NCI-H748 (cell line): ENCODE measurements around the gene IL13RA1.
"Not testable (repeated sequence)": the region's sequence is repeated elsewhere in the genome, so short reads cannot be mapped to it uniquely, and the experiment has no call there.

Experiments used
- DNase-seq: peaks from one replicate; lab custom pipeline; 2025; ENCODE audit not compliant: unreplicated experiment; lab: John Stamatoyannopoulos, UW

The IL13RA1 gene

GRCh38 chrX:118726887-118727685, at the start of gene IL13RA1:
Gene IL13RA1 (plus strand): TSS chrX:118727606. CDS start chrX:118727639, 33 bp downstream.
- DNase-seq, result peak; percentile 97

- DNase-seq, result no peak
Measured at GRCh38 chrX:118679290-118679689, 48.1 kb upstream of the IL13RA1 start.

- DNase-seq, result peak; percentile 90
Measured at GRCh38 chrX:118682258-118683014, 45.0 kb upstream of the IL13RA1 start.

GRCh38 chrX:118685393-118685792, 42.0 kb upstream of the IL13RA1 start:
- DNase-seq, result no peak

- DNase-seq, result no peak
Measured at GRCh38 chrX:118688935-118689334, 38.5 kb upstream of the IL13RA1 start.

- DNase-seq, result no peak
Measured at GRCh38 chrX:118693843-118694242, 33.6 kb upstream of the IL13RA1 start.

DNA sequence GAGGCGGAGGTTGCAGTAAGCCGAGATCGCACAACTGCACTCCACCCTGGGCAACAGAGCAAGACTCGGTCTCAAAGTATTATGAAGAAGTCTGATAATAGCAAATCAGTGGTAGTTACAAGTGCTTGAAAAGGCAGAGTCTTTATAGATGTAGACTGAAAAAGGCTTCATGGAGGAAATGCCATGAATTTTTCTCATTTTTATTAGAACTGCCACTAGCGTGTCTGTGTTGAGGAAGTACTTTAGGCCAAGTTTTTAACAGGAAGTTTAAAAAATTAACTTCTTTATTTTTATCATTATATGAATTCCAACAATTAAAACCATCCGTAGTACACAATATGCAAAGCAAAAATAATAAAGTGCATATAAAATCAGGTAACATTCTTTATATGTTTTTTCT, 32.8 kb upstream of the IL13RA1 start:
- DNase-seq, result no peak

GRCh38 chrX:118698516-118699170, 28.8 kb upstream of the IL13RA1 start:
- DNase-seq, result no peak

- peak; percentile 34 for DNase-seq
Measured at GRCh38 chrX:118702741-118703140, 24.7 kb upstream of the IL13RA1 start.

- DNase-seq, result no peak
Measured at GRCh38 chrX:118706681-118707080, 20.7 kb upstream of the IL13RA1 start.

GRCh38 chrX:118714521-118714920, 12.9 kb upstream of the IL13RA1 start:
- no peak for DNase-seq

DNA sequence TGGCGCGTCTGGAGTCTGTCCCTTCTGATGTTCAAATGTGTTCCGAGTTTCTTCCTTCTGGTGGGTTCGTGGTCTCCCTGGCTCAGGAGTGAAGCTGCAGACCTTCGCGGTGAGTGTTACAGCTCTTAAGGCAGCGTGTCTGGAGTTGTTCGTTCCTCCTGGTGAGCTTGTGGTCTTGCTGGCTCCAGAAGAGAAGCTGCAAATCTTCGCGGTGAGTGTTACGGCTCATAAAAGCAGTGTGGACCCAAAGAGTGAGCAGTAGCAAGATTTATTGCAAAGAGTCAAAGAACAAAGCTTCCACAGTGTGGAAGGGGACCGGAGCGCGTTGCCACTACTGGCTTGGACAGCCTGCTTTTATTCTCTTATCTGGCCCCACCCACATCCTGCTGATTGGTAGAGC, 11.5 kb upstream of the IL13RA1 start:
- DNase-seq, result not testable (repeated sequence)

GRCh38 chrX:118716833-118717232, 10.6 kb upstream of the IL13RA1 start:
- DNase-seq, result not testable (repeated sequence)

GRCh38 chrX:118717678-118718391, 9.6 kb upstream of the IL13RA1 start:
- no peak for DNase-seq

DNA sequence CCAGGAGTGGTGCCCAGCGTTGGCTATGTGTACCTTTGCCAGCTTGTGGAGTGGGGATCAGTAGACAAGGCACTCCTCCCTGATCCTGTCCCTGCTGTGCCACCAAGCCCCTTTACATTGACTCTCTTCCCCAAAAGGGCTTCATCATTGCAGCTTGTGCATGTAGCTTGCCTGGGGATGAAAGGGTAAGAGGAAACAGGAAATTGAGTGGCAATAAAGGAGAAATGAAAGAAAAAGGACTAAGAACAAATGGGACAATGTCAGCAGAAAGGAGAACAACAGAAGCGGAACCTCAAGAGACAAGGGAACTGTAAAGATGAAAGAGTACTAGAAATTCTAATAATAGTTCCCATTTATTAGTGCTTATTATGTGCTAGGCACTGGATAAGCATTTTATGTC, 8.7 kb upstream of the IL13RA1 start:
- no peak for DNase-seq

DNA sequence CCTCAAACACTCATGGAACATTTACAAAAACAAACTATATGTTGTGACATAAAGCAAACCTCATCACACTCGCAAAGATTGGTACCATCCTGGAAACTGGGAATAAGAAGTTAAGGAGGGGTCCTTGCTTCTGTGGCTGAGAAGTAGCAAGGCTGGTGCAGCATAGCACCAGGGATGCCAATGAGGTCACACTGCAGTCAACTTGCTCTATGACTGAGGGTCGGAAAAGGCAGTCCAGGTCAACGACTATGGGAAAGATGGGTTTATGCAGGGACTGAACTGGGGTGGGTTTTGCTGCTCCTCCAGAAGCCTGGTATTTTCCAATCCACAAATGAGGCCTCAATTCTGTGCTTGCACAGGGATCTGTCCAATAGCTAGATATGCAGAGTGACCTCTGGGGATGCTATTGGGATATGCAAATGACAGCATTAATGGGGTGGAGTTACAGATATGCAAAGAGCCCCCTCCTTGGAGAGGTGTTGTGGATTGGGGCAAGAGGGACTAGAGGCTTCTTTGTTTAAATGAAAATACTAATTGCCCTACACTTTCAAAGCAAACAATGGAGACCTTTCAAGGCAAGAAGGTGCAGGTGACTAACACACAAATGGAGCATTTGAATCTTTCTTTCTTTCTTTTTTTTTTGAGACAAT, 7.2 kb upstream of the IL13RA1 start:
- no peak for DNase-seq

DNA sequence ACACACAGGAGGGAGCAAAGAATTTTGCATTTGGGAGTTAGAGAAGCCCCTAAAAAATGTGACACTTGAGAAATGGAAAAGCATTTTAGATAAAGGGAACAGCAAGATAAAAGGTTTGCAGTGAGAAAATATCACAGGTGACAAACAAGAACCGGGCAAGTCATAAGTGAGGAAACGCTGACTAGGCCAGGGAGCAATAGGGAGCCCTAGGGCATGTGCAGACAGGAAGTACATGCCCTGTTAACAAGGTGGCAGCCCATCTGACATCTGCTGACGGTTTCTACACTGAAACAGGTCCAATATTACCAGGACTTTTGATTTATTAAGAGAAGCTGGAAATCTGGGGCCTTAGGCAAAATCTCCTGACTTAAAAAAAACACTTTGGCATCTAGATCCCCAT, 4.0 kb upstream of the IL13RA1 start:
- DNase-seq, result no peak

- no peak for DNase-seq
Measured at GRCh38 chrX:118724365-118724764, 3.0 kb upstream of the IL13RA1 start.

DNA sequence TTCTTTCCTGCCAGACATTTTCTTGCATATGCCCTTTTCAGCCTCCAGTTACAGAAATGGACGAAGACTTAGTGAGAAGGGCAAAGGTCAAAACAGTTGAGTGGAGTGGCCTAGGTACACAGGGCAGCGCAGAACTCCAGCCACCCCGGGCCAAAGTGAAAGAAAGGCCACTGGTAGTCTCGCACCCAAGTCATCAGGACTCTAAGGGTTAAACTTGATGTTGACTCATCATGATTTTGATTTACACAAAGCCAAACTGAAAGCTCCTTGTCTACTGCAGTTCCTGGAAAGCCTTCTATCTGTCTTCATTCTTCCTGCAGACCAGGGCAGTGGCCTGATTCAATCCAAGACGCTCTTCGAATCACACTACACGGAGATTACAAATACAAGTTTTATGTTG, 2.6 kb upstream of the IL13RA1 start:
- DNase-seq, result no peak

GRCh38 chrX:118726396-118726795, 1.0 kb upstream of the IL13RA1 start:
- DNase-seq, result no peak
